ENCODE measurements around the gene SULF2.

The SULF2 gene

GRCh38 chr20:47623206-47623605 lies 162.1 kb downstream of the SULF2 start:
- no peak for DNase-seq

GRCh38 chr20:47622118-47622665 lies 163.1 kb downstream of the SULF2 start:
- no peak for DNase-seq

- DNase-seq, result no peak
Observed at GRCh38 chr20:47620808-47621805, 164.2 kb downstream of the SULF2 start.

GRCh38 chr20:47618479-47618878 lies 166.8 kb downstream of the SULF2 start:
- DNase-seq, result no peak

DNA sequence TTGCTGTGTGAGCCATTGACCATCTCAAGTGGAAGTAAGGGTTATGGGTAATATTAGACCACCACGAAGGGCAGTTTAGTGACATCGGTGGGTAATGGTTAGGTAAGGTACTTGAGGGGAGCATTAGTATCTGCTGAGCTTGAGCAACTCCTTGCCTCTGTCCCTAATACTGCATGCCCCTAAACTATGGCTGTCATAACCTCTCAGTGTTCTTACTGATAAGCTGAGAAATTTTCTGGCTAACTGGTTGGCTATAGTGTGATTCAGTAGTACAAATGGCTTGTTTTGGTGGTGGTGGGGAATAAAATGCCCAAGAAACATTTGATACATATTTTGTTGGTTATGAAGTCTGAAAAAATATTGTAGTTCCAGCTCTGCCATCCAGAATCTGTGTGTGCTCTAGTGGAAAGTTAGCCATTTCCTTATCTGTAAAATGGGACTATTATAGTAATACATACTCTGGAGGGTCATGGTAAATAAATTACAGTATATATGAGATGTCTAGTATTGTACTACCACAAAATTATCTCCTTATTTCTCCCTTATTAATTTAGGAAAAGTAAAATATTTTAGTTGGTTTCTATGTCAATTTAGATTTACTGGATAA lies 170.5 kb downstream of the SULF2 start:
- no peak for DNase-seq

DNA sequence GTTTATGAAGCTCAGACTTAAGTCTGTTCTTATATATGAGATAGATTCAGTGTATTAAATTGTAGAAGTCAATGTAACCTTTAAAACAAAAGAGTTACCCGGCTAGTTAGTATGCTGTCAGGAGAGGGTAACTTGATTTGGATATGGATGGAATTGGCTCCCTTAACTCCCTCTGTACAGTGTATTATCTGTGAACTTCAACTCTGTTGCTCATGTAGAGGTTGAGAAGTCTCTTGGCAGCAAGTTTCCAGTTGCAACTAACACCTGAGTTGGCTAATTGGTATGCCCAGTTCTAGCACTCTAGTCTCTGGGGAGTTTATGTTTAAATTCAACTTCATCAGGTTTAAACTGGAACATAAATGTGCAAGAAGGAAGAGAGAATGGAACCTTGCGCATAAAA lies 172.6 kb downstream of the SULF2 start:
- no peak for DNase-seq

- no peak for DNase-seq
Observed at GRCh38 chr20:47611785-47612184, 173.5 kb downstream of the SULF2 start.

- DNase-seq, result no peak
Observed at GRCh38 chr20:47610945-47611250, 174.4 kb downstream of the SULF2 start.

DNA sequence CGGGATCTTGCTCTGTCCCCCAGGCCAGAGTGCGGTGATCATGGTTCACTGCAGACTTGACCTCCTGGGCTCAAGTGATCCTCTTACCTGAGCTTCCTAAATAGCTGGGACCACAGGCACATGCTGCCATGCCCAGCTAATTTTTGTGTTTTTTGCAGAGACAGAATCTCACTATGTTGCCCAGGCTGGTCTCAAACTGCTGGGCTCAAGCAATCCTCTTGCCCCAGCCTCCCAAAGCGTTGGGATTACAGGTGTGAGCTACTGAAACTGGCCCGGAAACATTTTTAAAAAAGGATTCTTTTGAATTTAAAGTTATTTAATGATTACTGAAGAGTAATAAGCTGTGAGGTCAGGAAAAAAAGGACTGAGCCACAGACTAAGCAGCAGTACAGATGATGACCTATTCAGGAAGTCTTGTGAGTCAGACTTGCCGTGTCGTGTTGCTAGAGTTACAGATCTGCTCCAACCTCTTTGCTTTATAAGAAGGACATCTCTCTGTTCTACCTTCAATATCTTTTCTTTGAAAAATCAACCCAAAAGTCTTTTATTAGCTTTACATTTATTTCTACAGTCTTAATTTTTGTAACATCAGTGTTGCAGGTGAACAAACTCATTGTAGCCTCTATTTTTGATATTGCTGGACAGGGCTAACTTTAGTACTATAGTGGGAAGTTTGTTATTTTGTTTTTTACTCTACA lies 174.9 kb downstream of the SULF2 start:
- DNase-seq, result no peak

GRCh38 chr20:47609001-47609400 lies 176.3 kb downstream of the SULF2 start:
- no peak for DNase-seq
